Common myeloid progenitor, CD34-positive (primary cell): ENCODE data around the gene ZNF582. TPM values are rescaled to one million over a fixed set of nuclear protein-coding genes. Genes with fewer than 3 reads are reported as not detected.

Experiments
- CTCF ChIA-PET: fragments of 350-600 bp; sonication (Branson Sonifier 250); formaldehyde crosslinking; loops from one replicate; lab custom pipeline; 2021; ENCODE audit warnings: antibody characterized with exemption; lab: Charles Lee
- POLR2A ChIA-PET: fragments of 350-600 bp; sonication (Branson Sonifier 250); formaldehyde crosslinking; loops from one replicate; lab custom pipeline; 2021; ENCODE audit warnings: antibody characterized with exemption; lab: Charles Lee
- DNase-seq, 3 donors: peaks; one replicate each; pipeline versions ENCODE4 v3.0.0 to v3.0.0-alpha.2; 2013
- H3K27ac ChIP-seq, 2 experiments: 1 replicate in 1 of 2; 2 replicates in 1 of 2; pipeline ENCODE4 v1.7.0; 2013; ENCODE audit warnings: inconsistent platforms in 2 of 2, low read length in 2 of 2, mild to moderate bottlenecking in 2 of 2, low read depth in 1 of 2, moderate library complexity in 1 of 2; ENCODE audit not compliant: severe bottlenecking in 2 of 2, insufficient read depth in 1 of 2, poor library complexity in 1 of 2
- H3K27me3 ChIP-seq, 5 experiments: replicated peaks in 2 of 5; 1 replicate in 3 of 5; 2 replicates in 2 of 5; pipeline versions ENCODE4 v1.6.1 to v1.7.0; 2013; ENCODE audit warnings: low read length in 4 of 5, mild to moderate bottlenecking in 2 of 5, moderate library complexity in 2 of 5, inconsistent platforms in 1 of 5; ENCODE audit not compliant: insufficient read depth in 5 of 5, control insufficient read depth in 4 of 5
- H3K36me3 ChIP-seq, 4 experiments: 1 replicate in 2 of 4; 2 replicates in 2 of 4; pipeline versions ENCODE4 v1.6.1 to v1.7.0; 2013; ENCODE audit warnings: low read length in 3 of 4, control low read depth in 1 of 4, mild to moderate bottlenecking in 1 of 4; ENCODE audit not compliant: control insufficient read depth in 4 of 4, insufficient read depth in 4 of 4
- H3K4me1 ChIP-seq, 4 experiments: 1 replicate in 3 of 4; 2 replicates in 1 of 4; pipeline versions ENCODE4 v1.6.1 to v1.7.1; 2013; ENCODE audit warnings: low read length in 3 of 4, mild to moderate bottlenecking in 3 of 4, control low read depth in 1 of 4, inconsistent platforms in 1 of 4, moderate library complexity in 1 of 4; ENCODE audit not compliant: control insufficient read depth in 4 of 4, insufficient read depth in 4 of 4; ENCODE audit errors: control extremely low read depth in 1 of 4
- H3K4me3 ChIP-seq, 7 experiments: 1 replicate in 4 of 7; 2 replicates in 3 of 7; pipeline versions ENCODE4 v1.5.1 to v1.7.0; 2013; ENCODE audit warnings: mild to moderate bottlenecking in 7 of 7, low read length in 6 of 7, moderate library complexity in 6 of 7, inconsistent platforms in 2 of 7, low read depth in 2 of 7, control low read depth in 1 of 7; ENCODE audit not compliant: insufficient read depth in 4 of 7, control insufficient read depth in 1 of 7; ENCODE audit errors: extremely low read depth in 1 of 7
- H3K9me3 ChIP-seq, 5 experiments: 1 replicate in 4 of 5; 2 replicates in 1 of 5; pipeline versions ENCODE4 v1.6.1 to v1.7.1; 2013; ENCODE audit warnings: low read length in 4 of 5, mild to moderate bottlenecking in 2 of 5, inconsistent platforms in 1 of 5, low read depth in 1 of 5, moderate library complexity in 1 of 5; ENCODE audit not compliant: control insufficient read depth in 4 of 5, insufficient read depth in 2 of 5; ENCODE audit errors: control extremely low read depth in 1 of 5
- WGBS: methylation state at CpG from one replicate; pipeline ENCODE4 v1.1.5; 2013; ENCODE audit not compliant: insufficient coverage; 5-methylcytosine and 5-hydroxymethylcytosine counted together
- polyA plus RNA-seq: library from polyadenylated mRNA; unstranded; fragments of 120-200 nt; gene quantifications from one replicate; pipeline ENCODE4 v1.2.1, GENCODE V29; 2013

ZNF582 gene
- polyA plus RNA-seq = 4.9 TPM

GRCh38 chr19:56393119-56394012 is at the start of gene ZNF582:
Gene ZNF582, minus strand, starts transcription at chr19:56393534. Its CDS starts 1,782 bp downstream, at chr19:56391752.
- H3K27me3 ChIP-seq = no peaks in the 10 kb centered on the region
- peak within 1 kb of the TSS; percentile 64 to 97 (median 85) for H3K4me3 ChIP-seq
- peaks cover 15 to 35% (median 22%) of the 10 kb centered on the region in 4 experiments for H3K36me3 ChIP-seq
- peak within 1 kb of the TSS; percentile 90 to 96 for H3K27ac ChIP-seq
- ChIA-PET CTCF (interaction anchor here (1.2 to 1.5 kb wide), 2 partner anchors 8 to 11 kb away, joined by 4 to 6 read pairs; partner anchors contain the start of gene ZNF583), POLR2A (interaction anchor here (0.6 kb wide), 1 partner anchor 10 kb away, joined by 3 read pairs; the partner anchor contains the start of gene ZNF583)
- WGBS = 0% methylated on average over 58 of the region's 73 CpGs
- DNase-seq = peak; percentile 97 to 99 (median 99)
- peaks cover 0 to 13% (median 5%) of the 10 kb centered on the region in 4 experiments for H3K4me1 ChIP-seq
- H3K9me3 ChIP-seq = peaks cover 3 to 48% (median 35%) of the 10 kb centered on the region in 5 experiments

GRCh38 chr19:56441206-56441792 is 48.0 kb upstream of the ZNF582 start:
- H3K27ac ChIP-seq = no peak overlapping the region
- DNase-seq = no peak
- H3K36me3 ChIP-seq = peaks cover 9 to 38% (median 18%) of the 10 kb centered on the region in 4 experiments
- no peak overlapping the region for H3K4me3 ChIP-seq
- POLR2A ChIA-PET = no interaction called here
- peaks cover 24 to 81% (median 43%) of the 10 kb centered on the region in 5 experiments for H3K9me3 ChIP-seq
- H3K27me3 ChIP-seq = no peaks in the 10 kb centered on the region
- H3K4me1 ChIP-seq = no peaks in the 10 kb centered on the region
- CTCF ChIA-PET = no interaction called here
- 100% methylated on average over 1 of the region's 8 CpGs for WGBS

GRCh38 chr19:56423985-56424353 is 30.6 kb upstream of the ZNF582 start:
- H3K4me1 ChIP-seq = no peaks in the 10 kb centered on the region
- H3K27me3 ChIP-seq = no peaks in the 10 kb centered on the region
- DNase-seq = no peak
- WGBS = 100% methylated on average over 1 of the region's 1 CpG
- H3K27ac ChIP-seq = no peak overlapping the region
- peaks cover 35 to 91% (median 45%) of the 10 kb centered on the region in 5 experiments for H3K9me3 ChIP-seq
- ChIA-PET POLR2A (no interaction called here), CTCF (no interaction called here)
- peaks cover 12 to 45% (median 19%) of the 10 kb centered on the region in 4 experiments for H3K36me3 ChIP-seq
- H3K4me3 ChIP-seq = no peak overlapping the region

GRCh38 chr19:56423276-56423984 is 30.1 kb upstream of the ZNF582 start:
- H3K4me1 ChIP-seq = no peaks in the 10 kb centered on the region
- H3K36me3 ChIP-seq = peaks cover 12 to 51% (median 19%) of the 10 kb centered on the region in 4 experiments
- POLR2A ChIA-PET = no interaction called here
- peaks cover 31 to 92% (median 47%) of the 10 kb centered on the region in 5 experiments for H3K9me3 ChIP-seq
- no peaks in the 10 kb centered on the region for H3K27me3 ChIP-seq
- no peak for DNase-seq
- CTCF ChIA-PET = no interaction called here
- WGBS = 95% methylated on average over 5 of the region's 5 CpGs
- peak overlapping the region in 2 of 7 experiments; percentile 2 to 19 for H3K4me3 ChIP-seq
- no peak overlapping the region for H3K27ac ChIP-seq

- POLR2A ChIA-PET = no interaction called here
- peaks cover 8 to 62% (median 29%) of the 10 kb centered on the region in 5 experiments for H3K9me3 ChIP-seq
- H3K4me3 ChIP-seq = peak overlapping the region in 4 of 7 experiments; percentile 82 to 91 (median 85)
- H3K27me3 ChIP-seq = no peaks in the 10 kb centered on the region
- WGBS = 98% methylated on average over 4 of the region's 4 CpGs
- peaks cover 13 to 35% (median 24%) of the 10 kb centered on the region in 4 experiments for H3K36me3 ChIP-seq
- CTCF ChIA-PET = no interaction called here
- H3K27ac ChIP-seq = peak overlapping the region in 1 of 2 experiments; percentile 93
- peaks cover 3 to 16% (median 11%) of the 10 kb centered on the region in 4 experiments for H3K4me1 ChIP-seq
- DNase-seq = peak in 2 of 3 donors; percentile 14 to 40
Measured at GRCh38 chr19:56405062-56405461, 11.7 kb upstream of the ZNF582 start.

GRCh38 chr19:56404705-56405056 is 11.3 kb upstream of the ZNF582 start:
- no peak for DNase-seq
- peak overlapping the region; percentile 93 for H3K27ac ChIP-seq
- WGBS = 68% methylated on average over 9 of the region's 9 CpGs
- H3K4me3 ChIP-seq = peak overlapping the region; percentile 61 to 97 (median 83)
- H3K9me3 ChIP-seq = peaks cover 8 to 62% (median 31%) of the 10 kb centered on the region in 5 experiments
- H3K27me3 ChIP-seq = no peaks in the 10 kb centered on the region
- ChIA-PET CTCF (interaction anchor here (1.5 kb wide), 1 partner anchor 12 kb away, joined by 4 read pairs; no protein-coding TSS in a partner anchor), POLR2A (no interaction called here)
- H3K36me3 ChIP-seq = peaks cover 12 to 32% (median 23%) of the 10 kb centered on the region in 4 experiments
- peaks cover 3 to 16% (median 11%) of the 10 kb centered on the region in 4 experiments for H3K4me1 ChIP-seq
